Activated CD4-positive, alpha-beta T cell treated with anti-CD3 and anti-CD28 coated beads, Interleukin-2, amount 50 U/mL, for 4 hours (primary cell): Measurements from ENCODE around the gene LYG2.
"Not testable (repeated sequence)": the region's sequence is repeated elsewhere in the genome, so short reads cannot be mapped to it uniquely, and the experiment has no call there.

Experiments used
- DNase-seq, 2 experiments: peaks; one replicate each; pipeline ENCODE4 v3.0.0-alpha.2; 2020

LYG2 gene

DNA sequence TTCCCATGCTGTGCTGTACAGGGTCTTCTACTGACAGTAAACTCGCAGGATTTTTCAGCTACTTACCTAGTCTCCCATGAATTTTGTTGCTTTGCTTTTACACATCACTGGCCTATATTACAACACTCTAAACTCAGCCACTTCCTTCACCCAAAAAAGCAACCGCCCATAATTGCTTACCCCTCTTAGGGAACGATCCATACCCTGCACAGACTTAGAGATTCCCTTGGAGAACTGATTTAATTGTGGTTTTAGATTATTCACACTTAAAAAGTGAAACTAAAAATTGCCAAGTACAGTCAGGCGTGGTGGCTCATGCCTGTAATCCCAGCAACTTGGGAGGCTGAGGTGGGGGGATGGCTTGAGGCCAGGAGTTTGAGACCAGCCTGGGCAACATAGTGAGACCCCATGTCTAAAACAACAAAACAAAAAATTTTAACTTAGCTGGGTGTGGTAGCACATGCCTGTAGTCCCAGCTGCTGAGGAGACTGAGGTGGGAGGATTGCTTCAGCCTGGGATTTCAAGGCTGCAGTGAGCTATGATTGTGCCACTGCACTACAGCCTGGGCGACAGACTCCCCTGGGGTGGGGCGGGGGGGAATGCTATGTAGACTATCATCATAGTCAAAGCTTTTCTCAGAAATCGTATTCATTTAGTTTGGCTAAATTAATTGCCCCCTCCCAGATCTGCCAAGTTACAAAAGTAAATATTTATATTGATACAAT lies 55.2 kb downstream of the LYG2 start:
- DNase-seq: no peak

DNA sequence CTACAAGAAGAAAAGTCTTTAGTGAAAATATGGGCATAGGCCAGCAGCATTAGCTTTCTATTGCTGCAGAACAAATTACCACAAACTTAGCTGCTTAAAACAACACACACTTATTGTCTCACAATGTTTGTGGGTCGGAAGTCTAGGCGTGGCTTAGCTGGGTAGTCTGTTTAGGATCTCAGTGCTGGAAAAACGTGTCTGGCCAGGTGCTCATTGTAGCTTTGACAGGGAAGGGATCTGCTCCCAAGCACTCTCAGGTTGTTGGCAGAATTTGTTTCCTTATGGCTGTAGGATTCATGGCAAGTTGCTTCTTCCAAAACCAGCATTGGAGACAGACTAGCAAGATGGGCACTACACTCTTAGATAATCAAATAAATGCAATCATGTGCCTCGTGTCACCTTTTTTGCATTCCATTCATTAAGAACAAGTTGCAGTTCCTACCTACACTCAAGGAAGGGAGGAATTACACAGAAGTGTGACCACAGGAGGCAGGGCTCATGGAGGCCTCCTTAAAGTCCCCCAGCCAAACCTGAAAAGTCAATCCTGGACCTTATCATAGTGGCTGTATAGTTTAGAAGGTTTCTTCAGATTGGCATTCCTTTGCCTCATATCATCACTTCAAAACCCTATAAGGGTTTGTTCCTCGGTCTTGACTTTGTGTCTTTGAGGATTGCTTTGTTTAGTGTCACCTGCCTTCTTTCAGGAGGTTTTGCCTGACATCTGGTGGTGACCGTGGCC lies 57.2 kb downstream of the LYG2 start:
- no peak for DNase-seq

DNA sequence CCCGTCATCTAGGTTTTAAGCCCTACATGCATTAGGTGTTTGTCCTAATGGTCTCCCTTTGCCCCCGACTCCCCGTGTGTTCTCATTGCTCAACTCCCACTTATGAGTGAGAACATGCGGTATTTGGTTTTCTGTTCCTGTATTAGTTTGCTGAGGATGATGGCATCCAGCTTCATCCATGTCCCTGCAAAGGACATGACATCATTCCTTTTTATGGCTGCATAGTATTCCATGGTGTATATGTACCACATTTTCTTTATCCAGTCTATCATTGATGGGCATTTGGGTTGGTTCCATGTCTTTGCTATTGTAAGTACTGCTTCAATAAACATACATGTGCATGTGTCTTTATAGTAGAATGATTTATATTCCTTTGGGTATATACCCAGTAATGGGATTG lies 63.1 kb downstream of the LYG2 start:
- not testable (repeated sequence) for DNase-seq
